Panc1 (cell line): ENCODE measurements around the gene SLC27A3. TPM values are rescaled to one million over a fixed set of nuclear protein-coding genes. Genes with fewer than 3 reads are reported as not detected.

ENCODE experiments used
- ATAC-seq: fragments of 200-7000 bp; cut with Tn5 transposase; 2 replicates; pipeline ENCODE4 v1.9.1; 2020; ENCODE audit warnings: mild to moderate bottlenecking, moderate library complexity
- BruUV-seq: library from RNA; stranded (reverse); fragments of 400-500 nt; replicated peaks from 2 replicates; lab custom pipeline; 2021; lab: Mats Ljungman, UMichigan
- CTCF ChIA-PET: fragments of 300-600 bp; sonication (Branson Sonifier 250); formaldehyde crosslinking; loops from one replicate; lab custom pipeline; 2022; ENCODE audit warnings: antibody characterized with exemption; lab: Charles Lee
- POLR2A ChIA-PET: fragments of 300-600 bp; sonication (Branson Sonifier 250); formaldehyde crosslinking; loops from one replicate; lab custom pipeline; 2022; ENCODE audit warnings: antibody characterized with exemption; lab: Charles Lee
- DNase-seq: peaks from one replicate; pipeline ENCODE4 v3.0.0-alpha.2; 2010; ENCODE audit warnings: low read depth, low spot score
- H3K27ac ChIP-seq: 2 replicates; pipeline ENCODE4 v1.5.1; 2011; ENCODE audit warnings: mild to moderate bottlenecking, low read length, inconsistent platforms
- H3K27me3 ChIP-seq: fragments of 200-500 bp; sonication (Bioruptor generic); 2 replicates; pipeline ENCODE4 v1.6.0; 2014; ENCODE audit warnings: low read length, inconsistent platforms; ENCODE audit not compliant: control insufficient read depth, insufficient read depth
- H3K36me3 ChIP-seq: fragments of 200-500 bp; sonication (Bioruptor generic); 2 replicates; pipeline ENCODE4 v1.5.1; 2014; ENCODE audit warnings: inconsistent platforms, mild to moderate bottlenecking, low read length, moderate library complexity; ENCODE audit not compliant: control insufficient read depth, insufficient read depth
- H3K4me1 ChIP-seq: 2 replicates; pipeline ENCODE4 v1.5.1; 2011; ENCODE audit warnings: inconsistent platforms, mild to moderate bottlenecking, low read length, moderate library complexity; ENCODE audit not compliant: control insufficient read depth, insufficient read depth
- H3K4me3 ChIP-seq, 2 experiments: 2 replicates each; pipeline ENCODE4 v1.5.1; 2011 to 2012; ENCODE audit warnings: low read depth in 2 of 2, low read length in 2 of 2, mild to moderate bottlenecking in 2 of 2, inconsistent platforms in 1 of 2, moderate library complexity in 1 of 2
- H3K9me3 ChIP-seq: fragments of 200-500 bp; sonication (Bioruptor generic); 2 replicates; pipeline ENCODE4 v1.5.1; 2014; ENCODE audit warnings: low read depth, mild to moderate bottlenecking, inconsistent platforms, low read length, moderate library complexity; ENCODE audit not compliant: control insufficient read depth, insufficient read depth
- POLR2AphosphoS5 ChIP-seq: IDR thresholded peaks from 2 replicates; pipeline ENCODE4 v1.6.1; 2012; ENCODE audit warnings: mild to moderate bottlenecking, low read depth, low read length, moderate library complexity
- SIN3A ChIP-seq: IDR thresholded peaks from 2 replicates; pipeline ENCODE4 v1.6.1; 2012; ENCODE audit warnings: low read depth, mild to moderate bottlenecking, low read length, moderate library complexity, borderline replicate concordance; ENCODE audit not compliant: insufficient read depth
- TCF7L2 ChIP-seq: IDR thresholded peaks from 2 replicates; pipeline ENCODE4 v1.6.1; 2011; ENCODE audit warnings: mild to moderate bottlenecking, low read depth, low read length, inconsistent platforms
- in situ Hi-C: cut with HindIII; loops from 2 replicates; pipeline ENCODE4 v1.10.0; 2016; ENCODE audit warnings: low sequenced_read_pairs, low pct_unique_long_range_greater_than_20kb
- intact Hi-C: fragments of 100-400 bp; cut with micrococcal nuclease; formaldehyde crosslinking; loops from one replicate; pipeline ENCODE4 v1.10.0; 2022; ENCODE audit not compliant: unreplicated experiment
- total RNA-seq: library from RNA; stranded (reverse); gene quantifications from one replicate; pipeline ENCODE4 v1.2.1, GENCODE V29; 2021; ENCODE audit not compliant: unreplicated experiment
- TF ChIP-seq, protein P1 (sequence below): fragments of 450-650 bp; IDR thresholded peaks from 2 replicates; pipeline ENCODE4 v1.5.1; 2017; ENCODE audit warnings: mild to moderate bottlenecking
- TF ChIP-seq, protein P2 (sequence below), 2 experiments: IDR thresholded peaks; 2 replicates each; pipeline ENCODE4 v1.6.1; 2011 to 2012; ENCODE audit warnings: low read depth in 2 of 2, control low read depth in 1 of 2, low read length in 1 of 2, mild to moderate bottlenecking in 1 of 2, moderate library complexity in 1 of 2; ENCODE audit not compliant: insufficient read depth in 1 of 2

SLC27A3 gene
- total RNA-seq, 1 experiment from 2014 or later = 8.0 TPM

GRCh38 chr1:153774026-153774595, 1.1 kb upstream of the SLC27A3 start:
- POLR2A ChIA-PET = no interaction called here
- in situ Hi-C loops = no loop called here
- Histone ChIP-seq H3K36me3 (peaks cover 6% of the 10 kb centered on the region; the same call in 1 of the 2 replicates), H3K9me3 (no peaks in the 10 kb centered on the region), H3K27me3 (no peaks in the 10 kb centered on the region), H3K4me1 (peaks cover 8% of the 10 kb centered on the region), H3K4me3 (no peak overlapping the region), H3K27ac (no peak overlapping the region)
- TF ChIP-seq, protein P1, sequence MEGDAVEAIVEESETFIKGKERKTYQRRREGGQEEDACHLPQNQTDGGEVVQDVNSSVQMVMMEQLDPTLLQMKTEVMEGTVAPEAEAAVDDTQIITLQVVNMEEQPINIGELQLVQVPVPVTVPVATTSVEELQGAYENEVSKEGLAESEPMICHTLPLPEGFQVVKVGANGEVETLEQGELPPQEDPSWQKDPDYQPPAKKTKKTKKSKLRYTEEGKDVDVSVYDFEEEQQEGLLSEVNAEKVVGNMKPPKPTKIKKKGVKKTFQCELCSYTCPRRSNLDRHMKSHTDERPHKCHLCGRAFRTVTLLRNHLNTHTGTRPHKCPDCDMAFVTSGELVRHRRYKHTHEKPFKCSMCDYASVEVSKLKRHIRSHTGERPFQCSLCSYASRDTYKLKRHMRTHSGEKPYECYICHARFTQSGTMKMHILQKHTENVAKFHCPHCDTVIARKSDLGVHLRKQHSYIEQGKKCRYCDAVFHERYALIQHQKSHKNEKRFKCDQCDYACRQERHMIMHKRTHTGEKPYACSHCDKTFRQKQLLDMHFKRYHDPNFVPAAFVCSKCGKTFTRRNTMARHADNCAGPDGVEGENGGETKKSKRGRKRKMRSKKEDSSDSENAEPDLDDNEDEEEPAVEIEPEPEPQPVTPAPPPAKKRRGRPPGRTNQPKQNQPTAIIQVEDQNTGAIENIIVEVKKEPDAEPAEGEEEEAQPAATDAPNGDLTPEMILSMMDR = no peak
- no peak for TF ChIP-seq SIN3A
- TF ChIP-seq, protein P2, sequence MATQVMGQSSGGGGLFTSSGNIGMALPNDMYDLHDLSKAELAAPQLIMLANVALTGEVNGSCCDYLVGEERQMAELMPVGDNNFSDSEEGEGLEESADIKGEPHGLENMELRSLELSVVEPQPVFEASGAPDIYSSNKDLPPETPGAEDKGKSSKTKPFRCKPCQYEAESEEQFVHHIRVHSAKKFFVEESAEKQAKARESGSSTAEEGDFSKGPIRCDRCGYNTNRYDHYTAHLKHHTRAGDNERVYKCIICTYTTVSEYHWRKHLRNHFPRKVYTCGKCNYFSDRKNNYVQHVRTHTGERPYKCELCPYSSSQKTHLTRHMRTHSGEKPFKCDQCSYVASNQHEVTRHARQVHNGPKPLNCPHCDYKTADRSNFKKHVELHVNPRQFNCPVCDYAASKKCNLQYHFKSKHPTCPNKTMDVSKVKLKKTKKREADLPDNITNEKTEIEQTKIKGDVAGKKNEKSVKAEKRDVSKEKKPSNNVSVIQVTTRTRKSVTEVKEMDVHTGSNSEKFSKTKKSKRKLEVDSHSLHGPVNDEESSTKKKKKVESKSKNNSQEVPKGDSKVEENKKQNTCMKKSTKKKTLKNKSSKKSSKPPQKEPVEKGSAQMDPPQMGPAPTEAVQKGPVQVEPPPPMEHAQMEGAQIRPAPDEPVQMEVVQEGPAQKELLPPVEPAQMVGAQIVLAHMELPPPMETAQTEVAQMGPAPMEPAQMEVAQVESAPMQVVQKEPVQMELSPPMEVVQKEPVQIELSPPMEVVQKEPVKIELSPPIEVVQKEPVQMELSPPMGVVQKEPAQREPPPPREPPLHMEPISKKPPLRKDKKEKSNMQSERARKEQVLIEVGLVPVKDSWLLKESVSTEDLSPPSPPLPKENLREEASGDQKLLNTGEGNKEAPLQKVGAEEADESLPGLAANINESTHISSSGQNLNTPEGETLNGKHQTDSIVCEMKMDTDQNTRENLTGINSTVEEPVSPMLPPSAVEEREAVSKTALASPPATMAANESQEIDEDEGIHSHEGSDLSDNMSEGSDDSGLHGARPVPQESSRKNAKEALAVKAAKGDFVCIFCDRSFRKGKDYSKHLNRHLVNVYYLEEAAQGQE (IDR thresholded peaks at IDR 0.05; ENCODE audit: insufficient read depth in 1 of 2, low read depth in 2 of 2, low read length in 1 of 2) = no peak
- TF ChIP-seq POLR2AphosphoS5 = no peak
- no peak for TF ChIP-seq TCF7L2
- no TSS peak for BruUV-seq
- CTCF ChIA-PET = interaction anchor here (0.7 kb wide), 1 partner anchor 202 kb away, joined by 4 read pairs; no protein-coding TSS in a partner anchor
- intact Hi-C loops = loop anchor here (5.0 to 10.0 kb wide), 2 partner anchors 97 to 259 kb away; partner anchors contain the start of gene NPR1
- ATAC-seq (no peak), DNase-seq (no peak)

GRCh38 chr1:153775458-153776327, 486 bp downstream of the SLC27A3 start:
- H3K4me3 ChIP-seq = peak overlapping the region; percentile 60 to 61
- DNase-seq (no peak), ATAC-seq (peak; percentile 73)
- CTCF ChIA-PET = no interaction called here
- H3K36me3 ChIP-seq = peaks cover 3% of the 10 kb centered on the region; the same call in 1 of the 2 replicates
- in situ Hi-C loops = no loop called here
- peak overlapping the region; percentile 51; the same call in 1 of the 2 replicates for H3K27ac ChIP-seq
- POLR2A ChIA-PET = interaction anchor here (0.7 kb wide), 1 partner anchor 95 kb away, joined by 3 read pairs; no protein-coding TSS in a partner anchor
- TF ChIP-seq POLR2AphosphoS5 = 0 out of 2 replicates have a peak, but pooled peaks have one; percentile 12
- TF ChIP-seq, protein P1 = no peak
- H3K9me3 ChIP-seq = no peaks in the 10 kb centered on the region
- peaks cover 8% of the 10 kb centered on the region for H3K4me1 ChIP-seq
- intact Hi-C loops = loop anchor here (10.0 kb wide), 1 partner anchor 261 kb away; no protein-coding TSS in a partner anchor
- BruUV-seq = no TSS peak
- no peaks in the 10 kb centered on the region for H3K27me3 ChIP-seq
